Middle frontal gyrus (tissue), 1 donor: ENCODE measurements around the gene SMC4.
"Not testable (repeated sequence)": the region's sequence is repeated elsewhere in the genome, so short reads cannot be mapped to it uniquely, and the experiment has no call there.

Source experiments
- DNase-seq: peaks from one replicate; pipeline ENCODE4 v3.0.0-alpha.2; 2015; ENCODE audit warnings: low spot score; ENCODE audit errors: extremely low spot score

Gene SMC4

GRCh38 chr3:160445854-160446253, 46.4 kb downstream of the SMC4 start:
- DNase-seq: no peak

GRCh38 chr3:160446522-160447056, 47.1 kb downstream of the SMC4 start:
- DNase-seq: no peak

GRCh38 chr3:160447544-160447943, 48.1 kb downstream of the SMC4 start:
- no peak for DNase-seq

GRCh38 chr3:160448845-160449635, 49.6 kb downstream of the SMC4 start:
- DNase-seq: no peak

GRCh38 chr3:160449636-160450598, 50.5 kb downstream of the SMC4 start, which contains the start of gene TRIM59:
Gene TRIM59, minus strand, starts transcription at chr3:160449786. Its CDS starts 10,603 bp downstream, at chr3:160439183.
- DNase-seq: no peak

GRCh38 chr3:160450846-160451245, 51.4 kb downstream of the SMC4 start:
- DNase-seq: no peak

GRCh38 chr3:160451602-160452001, 52.2 kb downstream of the SMC4 start:
- DNase-seq: no peak

- DNase-seq: not testable (repeated sequence)
Observed at GRCh38 chr3:160452251-160452650, 52.8 kb downstream of the SMC4 start.

GRCh38 chr3:160454995-160455394, 55.5 kb downstream of the SMC4 start:
- no peak for DNase-seq

- DNase-seq: no peak
Observed at GRCh38 chr3:160455846-160456245, 56.4 kb downstream of the SMC4 start.

GRCh38 chr3:160458151-160458550, 58.7 kb downstream of the SMC4 start:
- no peak for DNase-seq

GRCh38 chr3:160459450-160459970, 60.1 kb downstream of the SMC4 start:
- no peak for DNase-seq

GRCh38 chr3:160460033-160460432, 60.6 kb downstream of the SMC4 start:
- DNase-seq: no peak

- DNase-seq: peak; percentile 82
Observed at GRCh38 chr3:160464321-160464720, 64.9 kb downstream of the SMC4 start.

- DNase-seq: no peak
Observed at GRCh38 chr3:160464971-160465370, 65.5 kb downstream of the SMC4 start.

GRCh38 chr3:160470181-160470580, 70.7 kb downstream of the SMC4 start:
- DNase-seq: no peak

GRCh38 chr3:160471892-160472291, 72.4 kb downstream of the SMC4 start:
- DNase-seq: no peak

GRCh38 chr3:160472344-160472743, 72.9 kb downstream of the SMC4 start:
- DNase-seq: no peak

- no peak for DNase-seq
Observed at GRCh38 chr3:160473221-160473620, 73.8 kb downstream of the SMC4 start.

GRCh38 chr3:160473978-160474377, 74.5 kb downstream of the SMC4 start:
- no peak for DNase-seq

- no peak for DNase-seq
Observed at GRCh38 chr3:160474416-160474838, 75.0 kb downstream of the SMC4 start.

GRCh38 chr3:160475153-160475552, 75.7 kb downstream of the SMC4 start:
- DNase-seq: no peak
